Adrenal gland (tissue), 5 donors: ENCODE results near the gene NABP2.

Experiments
- POLR2A ChIP-seq, 2 donors: fragments of 450-650 bp; IDR thresholded peaks; one replicate each; pipeline ENCODE4 v1.6.1; 2017; ENCODE audit warnings: antibody characterized with exemption in 2 of 2, mild to moderate bottlenecking in 2 of 2, moderate library complexity in 1 of 2
- TF ChIP-seq, protein P1 (sequence below), 6 experiments: fragments of 450-650 bp in 4 of 6; fragments of 200-600 bp in 2 of 6; sonication (generic) in 1 of 6; IDR thresholded peaks; 1 replicate in 5 of 6; 2 replicates in 1 of 6; pipeline versions ENCODE4 v1.5.1 to v1.8.0; 2016 to 2021; ENCODE audit warnings: antibody characterized with exemption in 6 of 6, mild to moderate bottlenecking in 2 of 6, moderate library complexity in 1 of 6
- donor health status: DM: no; HTN: no; CAD: no.

DNA sequence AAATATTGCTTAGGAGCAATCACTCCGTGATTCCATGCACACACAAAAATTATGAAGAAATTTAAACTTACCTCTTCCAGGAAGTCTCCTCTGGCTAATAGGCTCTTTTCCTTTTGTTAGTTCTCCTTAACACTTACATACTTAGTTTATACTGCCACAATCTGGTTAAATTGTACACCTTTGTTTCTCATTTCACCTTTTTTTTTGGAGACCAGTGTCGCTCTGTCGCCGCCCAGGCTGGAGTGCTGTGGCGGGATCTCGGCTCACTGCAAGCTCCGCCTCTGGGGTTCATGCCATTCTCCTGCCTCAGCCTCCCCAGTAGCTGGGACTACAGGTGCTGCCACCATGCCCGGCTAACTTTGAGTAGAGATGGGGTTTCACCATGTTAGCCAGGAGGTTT is 36.2 kb downstream of the NABP2 start:
- TF ChIP-seq, protein P1, sequence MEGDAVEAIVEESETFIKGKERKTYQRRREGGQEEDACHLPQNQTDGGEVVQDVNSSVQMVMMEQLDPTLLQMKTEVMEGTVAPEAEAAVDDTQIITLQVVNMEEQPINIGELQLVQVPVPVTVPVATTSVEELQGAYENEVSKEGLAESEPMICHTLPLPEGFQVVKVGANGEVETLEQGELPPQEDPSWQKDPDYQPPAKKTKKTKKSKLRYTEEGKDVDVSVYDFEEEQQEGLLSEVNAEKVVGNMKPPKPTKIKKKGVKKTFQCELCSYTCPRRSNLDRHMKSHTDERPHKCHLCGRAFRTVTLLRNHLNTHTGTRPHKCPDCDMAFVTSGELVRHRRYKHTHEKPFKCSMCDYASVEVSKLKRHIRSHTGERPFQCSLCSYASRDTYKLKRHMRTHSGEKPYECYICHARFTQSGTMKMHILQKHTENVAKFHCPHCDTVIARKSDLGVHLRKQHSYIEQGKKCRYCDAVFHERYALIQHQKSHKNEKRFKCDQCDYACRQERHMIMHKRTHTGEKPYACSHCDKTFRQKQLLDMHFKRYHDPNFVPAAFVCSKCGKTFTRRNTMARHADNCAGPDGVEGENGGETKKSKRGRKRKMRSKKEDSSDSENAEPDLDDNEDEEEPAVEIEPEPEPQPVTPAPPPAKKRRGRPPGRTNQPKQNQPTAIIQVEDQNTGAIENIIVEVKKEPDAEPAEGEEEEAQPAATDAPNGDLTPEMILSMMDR (IDR thresholded peaks at IDR 0.05) = no peak
- TF ChIP-seq POLR2A (IDR thresholded peaks at IDR 0.05) = no peak
